Activated CD4-positive, alpha-beta T cell treated with anti-CD3 and anti-CD28 coated beads, Interleukin-2, amount 50 U/mL, for 24 hours (primary cell): ENCODE results near the gene POU2F3.

Source experiments
- DNase-seq, 2 donors: peaks; one replicate each; pipeline ENCODE4 v3.0.0-alpha.2; 2020; ENCODE audit warnings: low read depth in 1 of 2, low spot score in 1 of 2

POU2F3 gene

DNA sequence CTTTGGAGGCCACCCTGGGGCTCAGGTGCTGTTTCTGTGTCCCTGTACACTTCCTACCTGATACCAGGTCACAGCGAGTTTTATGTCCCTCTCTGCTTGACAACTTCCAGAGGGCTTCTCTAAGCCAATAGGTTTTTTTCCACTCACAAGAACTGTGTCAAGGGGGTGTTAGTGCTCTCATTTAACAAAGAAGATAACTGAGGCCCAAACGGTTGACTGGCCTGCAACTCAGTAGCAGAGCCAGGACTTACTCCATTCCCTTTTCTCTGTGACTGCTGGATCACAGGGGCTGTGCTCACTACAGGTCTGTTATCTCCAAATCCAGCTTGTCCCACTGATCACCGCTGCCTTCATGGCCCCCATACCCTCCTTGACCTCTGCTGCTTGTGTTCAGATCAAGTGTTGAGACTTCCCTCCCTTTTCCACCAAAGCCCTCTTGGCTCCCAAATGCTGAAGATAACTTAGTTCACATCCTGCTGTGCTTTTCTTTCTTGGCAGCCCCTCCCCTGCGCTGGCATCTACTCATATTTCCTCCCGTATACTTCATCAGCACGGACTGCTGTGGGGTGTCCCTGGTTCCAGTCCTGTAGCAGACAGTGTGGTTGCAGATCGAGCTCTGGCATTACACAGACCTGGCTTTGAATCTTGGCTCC, 41.3 kb downstream of the POU2F3 start:
- no peak for DNase-seq

DNA sequence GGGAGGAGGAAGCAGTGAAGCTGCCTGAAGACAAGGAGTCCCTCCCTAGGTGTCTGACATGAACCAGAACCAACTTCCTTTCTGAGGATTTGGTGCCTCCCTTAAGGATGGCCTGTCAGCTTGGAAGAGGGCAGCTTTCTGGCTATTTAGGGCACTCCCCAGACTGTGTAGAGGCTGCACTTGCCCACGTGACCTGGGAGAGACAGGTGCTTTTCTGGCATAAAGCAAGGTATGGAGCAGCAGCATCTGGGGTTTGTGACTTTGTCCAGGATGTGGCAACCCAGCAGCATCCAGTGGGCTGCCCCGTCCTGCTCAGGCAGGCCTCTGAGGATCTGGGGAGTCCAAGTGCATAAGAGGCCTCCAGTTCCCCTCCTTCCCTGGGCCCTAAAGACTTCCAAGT, 43.2 kb downstream of the POU2F3 start:
- no peak for DNase-seq

- DNase-seq: no peak
These were observed 44.3 kb downstream of the POU2F3 start for GRCh38 chr11:120284272-120284671.

DNA sequence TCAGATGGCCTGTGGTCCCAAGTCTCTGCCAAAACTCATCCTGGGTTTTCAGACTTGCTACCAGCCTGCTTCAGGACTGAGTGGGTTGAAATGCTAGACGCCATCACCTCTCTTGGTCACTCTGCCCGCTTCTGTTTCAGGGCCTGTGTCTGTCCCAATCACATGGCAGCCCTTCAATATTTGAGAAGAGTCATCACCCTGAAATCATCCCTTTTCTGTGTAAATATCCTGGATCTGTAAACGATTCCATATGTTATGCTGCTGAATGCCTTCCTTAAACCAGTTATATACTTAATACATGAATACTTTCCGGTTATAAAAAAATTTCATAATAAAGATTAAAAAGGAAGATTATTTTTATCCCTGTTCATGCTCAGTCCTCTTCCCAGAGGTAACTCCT, 45.3 kb downstream of the POU2F3 start:
- DNase-seq: no peak

DNA sequence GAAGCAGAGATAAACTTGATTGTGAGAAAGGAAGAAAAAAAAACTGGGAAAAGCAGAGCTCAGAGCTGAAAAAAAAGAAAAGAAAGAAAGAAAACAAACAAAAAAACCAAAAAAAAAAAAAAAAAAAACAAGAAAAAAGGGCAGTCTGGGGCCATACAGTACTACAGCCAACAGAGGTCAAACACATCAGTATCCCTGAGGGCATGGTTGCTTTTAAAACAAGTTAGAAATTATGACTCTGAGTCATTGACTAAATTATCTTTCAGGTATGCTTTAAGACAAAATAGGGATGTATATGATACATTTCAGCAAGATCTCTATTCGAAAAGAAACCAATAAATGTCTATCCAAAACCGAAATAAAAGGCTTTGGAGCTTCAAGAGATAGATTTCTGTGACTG, 48.1 kb downstream of the POU2F3 start:
- DNase-seq: no peak

- no peak for DNase-seq
These were observed 49.5 kb downstream of the POU2F3 start for GRCh38 chr11:120289426-120289825.

DNA sequence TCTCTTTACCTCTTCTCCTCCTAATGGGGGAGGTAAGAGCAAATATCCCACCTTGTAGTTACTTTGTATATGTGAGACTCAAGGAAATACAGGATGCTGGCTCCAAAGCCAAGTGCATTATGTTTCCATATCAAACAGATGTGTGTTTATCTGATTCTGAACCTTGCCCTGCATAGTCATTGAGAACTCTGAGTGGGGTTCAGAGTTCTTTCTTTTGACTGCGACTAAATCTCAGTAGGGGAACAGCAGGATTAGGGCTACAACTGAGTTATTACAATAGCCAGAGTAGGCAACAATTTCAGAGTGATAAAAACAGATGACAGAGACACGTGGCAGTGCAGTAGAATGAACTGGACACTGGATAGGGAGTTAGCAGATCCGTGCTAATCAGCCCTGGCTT, 51.0 kb downstream of the POU2F3 start:
- no peak for DNase-seq

- no peak for DNase-seq
These were observed 53.3 kb downstream of the POU2F3 start for GRCh38 chr11:120293038-120293800.

DNA sequence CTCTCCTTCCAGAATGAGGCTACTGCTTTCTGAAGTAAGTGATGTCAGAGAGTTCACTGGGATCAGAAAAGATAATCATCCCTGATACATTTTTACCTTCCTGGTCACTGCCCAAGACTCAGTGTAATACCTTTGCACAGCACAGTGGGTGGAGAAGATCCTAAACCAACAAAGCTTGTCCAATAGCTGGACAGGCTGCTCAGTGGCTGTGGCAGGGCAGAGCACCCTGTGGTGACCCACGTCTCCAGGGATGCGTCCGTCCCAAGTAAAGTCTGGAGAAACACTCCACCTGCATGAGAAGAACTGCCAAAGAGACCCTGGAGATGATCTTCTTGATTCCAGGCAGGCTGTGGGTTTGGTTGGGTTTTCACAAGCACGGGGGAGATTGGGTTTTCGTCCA, 54.2 kb downstream of the POU2F3 start:
- no peak for DNase-seq

- no peak for DNase-seq
These were observed 55.2 kb downstream of the POU2F3 start for GRCh38 chr11:120295099-120295498.

DNA sequence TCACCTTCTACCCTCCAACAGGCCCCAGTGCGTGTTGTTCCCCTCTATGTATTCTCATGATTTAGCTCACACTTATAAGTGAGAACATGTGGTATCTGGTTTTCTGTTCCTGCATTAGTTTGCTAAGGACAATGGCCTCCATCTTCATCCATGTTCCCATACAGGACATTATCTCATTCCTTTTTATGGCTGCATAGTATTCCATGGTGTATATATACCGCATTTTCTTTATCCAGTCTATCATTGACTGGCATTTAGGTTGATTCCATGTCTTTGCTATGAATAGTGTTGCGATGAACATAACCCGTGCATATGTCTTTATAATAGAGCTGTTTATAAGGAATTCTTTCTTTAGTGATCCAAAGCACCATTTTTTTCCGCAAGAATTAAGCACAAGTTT, 56.6 kb downstream of the POU2F3 start:
- DNase-seq: no peak

DNA sequence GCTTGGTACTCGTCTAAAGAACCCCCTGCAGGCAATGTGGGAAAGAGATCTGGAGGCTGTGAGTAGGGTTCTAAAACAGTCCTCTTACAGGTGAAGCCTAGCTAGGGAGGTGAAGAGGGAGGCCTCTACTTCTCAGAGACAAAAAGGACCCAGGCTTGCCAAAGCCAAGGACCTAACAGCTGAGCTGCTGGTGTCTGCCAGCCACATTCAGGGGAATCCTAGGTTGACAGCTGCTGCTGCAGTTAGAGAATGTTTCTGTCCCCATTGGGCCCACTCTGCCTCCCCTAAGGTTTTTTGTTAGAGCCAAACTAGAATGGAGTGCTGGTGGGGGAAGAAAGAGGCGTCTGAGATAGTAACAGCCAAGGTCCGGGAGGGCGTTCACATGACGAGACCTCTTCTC, 58.5 kb downstream of the POU2F3 start:
- no peak for DNase-seq

DNA sequence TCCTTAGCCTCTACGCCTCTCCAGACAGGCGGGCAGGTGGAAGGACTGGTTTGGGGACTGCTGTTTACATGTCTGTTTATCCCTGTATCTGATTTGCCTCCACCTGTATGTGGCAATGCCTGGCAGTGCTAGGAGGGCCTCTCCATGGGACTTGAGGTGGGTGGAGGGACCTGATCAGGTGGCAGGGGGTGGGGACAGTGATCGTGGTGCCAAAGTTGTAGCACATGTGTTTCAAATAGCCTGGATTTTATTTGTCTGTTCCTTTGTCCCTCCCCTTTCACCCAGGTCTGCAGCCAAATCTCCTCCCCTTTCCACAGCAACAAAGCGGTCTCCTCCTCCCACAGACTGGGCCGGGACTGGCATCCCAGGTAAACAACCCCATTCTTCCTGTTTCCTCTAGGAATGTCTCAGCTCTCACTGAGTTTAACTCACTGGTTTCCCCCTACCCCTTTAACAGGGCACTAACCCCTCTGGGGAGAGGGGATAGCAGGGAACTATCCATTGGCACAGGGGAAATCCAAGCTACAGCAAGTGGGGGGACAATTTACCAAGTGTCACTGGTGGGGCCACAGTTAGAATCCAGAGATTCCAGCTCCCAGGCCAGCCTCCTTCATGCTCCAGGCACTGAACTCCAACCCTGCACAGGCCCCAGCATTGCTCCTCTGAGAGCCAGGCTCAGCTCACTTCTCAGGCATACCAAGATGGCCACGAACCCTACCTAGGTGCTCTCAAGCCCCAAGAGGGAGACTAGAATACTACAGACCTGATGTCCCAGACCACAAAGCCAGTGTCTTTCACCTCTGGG, 62.3 kb downstream of the POU2F3 start:
- DNase-seq: no peak

GRCh38 chr11:120303004-120303637, 63.2 kb downstream of the POU2F3 start:
- peak; percentile 32 to 42 for DNase-seq

DNA sequence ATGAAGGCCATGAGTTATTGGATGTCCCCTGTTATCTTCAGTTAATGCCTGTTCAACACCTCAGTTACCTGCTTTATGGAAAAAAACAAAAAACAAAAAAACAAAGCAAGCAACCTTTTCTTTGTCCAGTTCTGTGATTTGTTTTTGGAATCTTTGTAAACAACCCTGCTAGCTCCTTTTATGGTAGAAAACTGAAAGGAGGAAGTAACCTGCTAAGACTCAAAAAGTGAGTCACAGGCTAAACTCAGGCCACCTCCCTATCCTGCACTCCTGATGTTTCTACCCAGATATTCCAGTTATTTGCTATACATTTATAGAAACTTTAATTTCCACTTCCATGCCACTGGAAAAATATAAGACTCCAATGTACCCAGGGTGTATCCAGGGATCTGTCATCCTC, 64.6 kb downstream of the POU2F3 start:
- DNase-seq: no peak

DNA sequence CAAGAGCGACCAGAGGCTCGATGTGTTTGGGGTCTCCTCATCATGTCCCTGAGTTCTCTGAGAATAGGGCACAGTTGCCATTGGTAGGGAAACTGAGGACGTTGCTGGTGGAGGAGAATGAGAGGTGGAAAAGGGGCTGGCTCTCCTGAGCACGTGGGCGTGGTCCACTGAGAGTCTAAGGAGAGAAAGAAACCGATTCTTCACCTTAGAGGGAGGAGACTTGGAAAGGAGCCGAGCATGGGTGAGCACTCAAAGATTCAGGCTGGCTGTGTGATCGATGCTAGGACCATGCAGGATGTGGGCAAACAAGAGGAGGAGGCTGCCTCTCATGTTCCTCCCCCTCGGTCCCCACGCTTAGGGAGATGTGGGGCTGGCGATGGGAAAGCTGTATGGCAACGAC, 65.3 kb downstream of the POU2F3 start:
- DNase-seq: no peak

DNA sequence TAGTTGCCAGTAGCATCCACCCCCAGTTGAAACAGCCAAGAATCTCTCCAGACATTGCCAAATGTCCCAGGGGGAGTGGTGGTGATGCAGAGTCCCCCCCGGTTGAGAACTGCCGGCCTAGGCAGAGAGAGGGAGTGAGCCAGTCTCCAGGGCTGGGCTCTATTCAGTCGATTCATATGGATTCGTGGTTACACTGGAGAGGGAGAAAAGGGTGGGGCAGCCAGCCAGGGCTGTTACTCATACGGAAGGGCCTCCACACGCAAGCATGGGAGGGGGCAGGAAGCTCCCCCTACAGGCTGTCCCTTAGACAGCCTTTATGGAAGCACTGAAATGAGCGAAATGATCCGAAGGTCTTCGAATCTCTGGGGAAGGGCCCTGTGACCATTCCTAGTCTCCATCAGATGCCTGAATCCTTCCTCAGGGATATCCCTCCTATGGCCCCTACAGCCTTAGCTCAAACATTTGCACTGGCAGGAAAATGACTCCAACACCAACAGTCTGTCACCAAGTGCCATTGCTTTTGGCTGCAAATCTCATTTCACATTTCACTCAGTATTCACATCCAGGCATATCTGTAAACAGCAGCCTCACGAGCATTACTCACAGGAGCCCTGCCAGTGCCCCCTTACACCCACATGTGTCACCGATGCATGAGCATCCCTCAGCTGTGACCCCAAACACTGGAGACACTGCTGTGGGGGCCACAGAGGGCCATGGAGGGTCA, 66.7 kb downstream of the POU2F3 start:
- DNase-seq: no peak

- no peak for DNase-seq
These were observed 67.5 kb downstream of the POU2F3 start for GRCh38 chr11:120307476-120307875.

GRCh38 chr11:120308081-120308480, 68.1 kb downstream of the POU2F3 start:
- DNase-seq: no peak

DNA sequence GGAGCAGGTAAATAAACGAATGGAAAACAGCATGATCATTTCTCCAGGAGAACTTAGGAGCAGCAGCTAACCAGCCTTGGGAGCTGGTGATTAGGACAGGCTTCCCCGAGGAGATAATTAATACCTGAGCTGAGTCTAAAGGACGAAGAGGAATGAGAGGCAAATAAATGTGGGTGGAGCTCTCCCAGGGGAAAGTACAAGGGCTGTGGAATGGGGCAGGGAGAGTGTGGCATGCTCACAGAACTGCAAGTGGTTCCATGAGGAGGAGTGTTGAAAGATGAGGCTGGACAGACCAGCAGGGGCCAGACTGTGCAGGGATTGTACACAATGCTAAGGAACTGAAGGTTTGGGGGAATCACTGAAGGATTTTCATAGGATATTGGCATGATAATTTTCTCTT, 70.9 kb downstream of the POU2F3 start:
- DNase-seq: no peak

- no peak for DNase-seq
These were observed 74.9 kb downstream of the POU2F3 start for GRCh38 chr11:120314861-120315260.
